Superior temporal gyrus (tissue), 1 donor: ENCODE results near the gene MYO5C.
"Not testable (repeated sequence)": the region's sequence is repeated elsewhere in the genome, so short reads cannot be mapped to it uniquely, and the experiment has no call there.

Experiments
- DNase-seq: peaks from one replicate; pipeline ENCODE4 v3.0.0-alpha.2; 2016; ENCODE audit errors: extremely low spot score

The MYO5C gene

GRCh38 chr15:52179278-52180195 lies 116.1 kb downstream of the MYO5C start:
- peak; percentile 74 for DNase-seq

GRCh38 chr15:52178765-52179164 lies 116.8 kb downstream of the MYO5C start:
- no peak for DNase-seq

DNA sequence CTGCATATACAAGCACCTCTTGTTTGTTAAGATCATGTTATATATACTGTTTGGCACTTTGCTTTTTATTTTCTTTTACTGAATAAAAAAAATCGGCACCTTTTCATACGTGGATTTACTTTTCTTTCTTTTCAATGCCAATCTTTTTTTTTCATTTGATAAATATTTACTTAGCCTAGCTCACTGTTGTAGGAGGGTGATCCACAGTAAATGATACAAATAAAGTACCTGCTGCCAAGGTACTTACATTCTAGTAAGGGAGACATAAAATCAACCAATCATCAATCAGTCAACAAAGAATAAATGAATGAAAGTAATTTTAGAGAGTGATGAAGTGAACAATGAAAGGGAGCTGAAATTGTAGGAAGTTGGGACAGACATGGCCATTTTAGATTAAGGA lies 122.7 kb downstream of the MYO5C start:
- DNase-seq = no peak

- no peak for DNase-seq
These were observed 123.8 kb downstream of the MYO5C start for GRCh38 chr15:52171807-52172206.

- DNase-seq = no peak
These were observed 124.2 kb downstream of the MYO5C start for GRCh38 chr15:52171386-52171785.

- not testable (repeated sequence) for DNase-seq
These were observed 125.4 kb downstream of the MYO5C start for GRCh38 chr15:52170199-52170598.

DNA sequence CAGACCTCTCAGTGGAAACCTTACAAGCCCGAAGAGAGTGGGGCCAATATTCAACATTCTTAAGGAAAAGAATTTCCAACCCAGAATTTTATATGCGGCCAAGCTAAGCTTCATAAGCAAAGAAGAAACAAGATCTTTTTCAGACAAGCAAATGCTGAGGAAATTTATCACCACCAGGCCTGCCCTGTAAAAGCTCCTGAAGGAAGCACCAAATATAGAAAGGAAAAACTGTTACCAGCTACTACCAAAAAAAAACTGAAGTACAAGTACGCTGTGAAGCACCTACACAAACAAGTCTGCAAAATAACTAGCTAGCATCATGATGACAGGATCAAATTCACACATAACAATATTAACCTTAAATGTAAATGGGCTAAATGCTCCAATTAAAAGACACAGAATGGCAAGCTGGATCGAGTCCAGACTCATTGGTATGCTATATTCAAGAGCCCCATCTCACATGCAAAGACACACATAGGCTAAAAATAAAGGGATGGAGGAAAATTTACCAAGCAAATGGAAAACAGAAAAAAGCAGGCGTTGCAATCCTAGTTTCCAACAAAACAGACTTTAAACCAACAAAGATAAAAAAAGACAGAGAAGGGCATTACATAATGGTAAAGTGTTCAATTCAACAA lies 130.0 kb downstream of the MYO5C start:
- DNase-seq = not testable (repeated sequence)

- no peak for DNase-seq
These were observed 130.9 kb downstream of the MYO5C start for GRCh38 chr15:52164631-52165265.

DNA sequence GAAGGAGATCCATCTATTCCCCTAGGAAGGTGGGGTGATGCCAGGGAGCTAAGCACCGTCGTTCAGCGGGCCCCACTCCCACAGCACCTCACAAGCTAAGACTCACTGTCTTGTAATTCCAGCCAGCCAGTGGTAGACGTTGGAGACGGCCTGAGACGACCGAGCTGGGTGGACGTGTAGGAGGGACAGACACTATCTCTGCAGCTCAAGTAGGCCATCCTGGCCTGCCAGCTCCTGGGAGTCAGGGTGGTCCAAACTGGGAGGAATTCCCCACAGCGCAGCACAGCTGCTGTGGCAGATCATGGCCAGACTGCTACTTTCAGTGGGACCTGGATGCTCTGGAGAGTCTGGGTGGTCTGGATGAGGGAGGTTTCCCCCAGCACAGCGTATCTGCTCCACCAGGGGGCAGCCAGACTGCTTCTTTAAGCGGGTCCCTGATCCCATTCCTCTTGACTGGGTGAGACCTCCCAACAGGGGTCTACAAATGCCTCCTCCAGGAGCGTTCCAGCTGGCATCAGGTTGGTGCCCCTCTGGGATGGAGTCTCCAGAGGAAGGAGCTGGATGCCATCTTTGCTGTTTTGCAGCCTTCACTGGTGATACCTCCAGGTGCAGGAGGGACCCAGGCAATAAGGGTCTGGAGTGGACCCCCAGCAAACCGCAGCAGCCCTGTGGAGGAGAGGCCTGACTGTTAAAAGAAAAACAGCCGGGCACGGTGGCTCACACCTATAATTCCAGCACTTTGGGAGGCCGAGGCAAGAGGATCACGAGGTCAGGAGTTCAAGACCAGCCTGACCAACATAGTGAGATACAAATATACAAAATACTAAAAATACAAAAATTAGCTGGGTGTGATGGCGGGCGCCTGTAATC lies 132.0 kb downstream of the MYO5C start:
- no peak for DNase-seq

DNA sequence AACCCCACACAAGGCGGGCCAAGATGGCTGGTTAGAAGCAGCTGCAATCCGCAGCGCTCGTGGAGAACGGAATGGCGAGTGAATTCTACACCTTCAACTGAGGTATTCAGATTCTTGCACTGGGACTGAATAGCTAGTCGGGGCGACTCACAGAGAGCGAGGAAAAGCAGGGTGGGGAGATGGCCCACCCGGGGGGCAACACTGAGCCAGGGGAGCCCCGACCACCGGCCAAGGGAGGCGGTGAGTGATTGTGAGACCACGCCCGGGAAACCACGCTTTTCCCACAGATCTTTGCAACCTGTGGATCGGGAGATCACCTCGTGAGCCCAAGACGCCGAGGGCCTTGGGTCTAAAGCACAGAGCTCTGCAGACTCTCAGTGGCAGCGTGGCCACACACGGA lies 132.7 kb downstream of the MYO5C start:
- no peak for DNase-seq

DNA sequence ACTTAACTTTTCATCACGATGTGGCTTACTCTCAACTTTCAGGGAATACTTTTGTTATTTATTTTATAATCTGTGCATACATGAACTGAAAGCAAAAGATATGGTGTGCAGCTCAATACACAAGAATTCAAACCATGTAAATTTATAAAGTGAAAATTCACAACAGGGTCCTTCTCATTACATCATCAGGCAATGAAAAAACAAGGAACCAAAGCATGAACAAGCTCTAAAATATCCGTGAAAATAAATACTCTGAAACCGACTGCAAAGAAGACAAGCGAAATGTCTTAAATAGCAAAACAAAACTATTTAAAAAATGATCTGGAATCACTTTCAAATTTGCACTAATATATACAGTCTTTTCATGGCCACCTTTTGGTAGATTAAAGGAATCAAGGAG lies 133.3 kb downstream of the MYO5C start:
- DNase-seq = no peak

- DNase-seq = no peak
These were observed 134.1 kb downstream of the MYO5C start for GRCh38 chr15:52161406-52161966.

GRCh38 chr15:52159645-52160044 lies 136.0 kb downstream of the MYO5C start:
- no peak for DNase-seq

- DNase-seq = no peak
These were observed 137.4 kb downstream of the MYO5C start for GRCh38 chr15:52158084-52158765.

DNA sequence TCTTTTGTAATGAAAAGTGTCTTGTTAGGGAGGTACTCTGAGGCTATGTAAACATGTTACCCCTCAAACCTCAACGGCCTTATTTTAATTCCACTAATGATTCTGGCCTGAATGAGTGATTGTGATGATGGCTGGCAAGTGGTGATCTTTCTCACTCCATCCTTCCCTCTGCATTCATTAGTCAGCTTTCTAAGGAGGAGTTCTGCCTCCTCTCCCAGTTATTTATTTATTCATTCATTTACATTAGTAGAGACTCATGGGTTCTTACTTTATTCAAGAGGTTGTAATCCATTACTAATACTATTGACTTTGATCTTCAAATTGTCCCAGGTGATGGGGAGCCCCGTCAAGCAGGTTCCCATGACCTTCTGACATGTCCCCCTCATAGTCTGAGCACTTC lies 139.7 kb downstream of the MYO5C start:
- no peak for DNase-seq

GRCh38 chr15:52154896-52155865 lies 140.4 kb downstream of the MYO5C start:
- DNase-seq = no peak

DNA sequence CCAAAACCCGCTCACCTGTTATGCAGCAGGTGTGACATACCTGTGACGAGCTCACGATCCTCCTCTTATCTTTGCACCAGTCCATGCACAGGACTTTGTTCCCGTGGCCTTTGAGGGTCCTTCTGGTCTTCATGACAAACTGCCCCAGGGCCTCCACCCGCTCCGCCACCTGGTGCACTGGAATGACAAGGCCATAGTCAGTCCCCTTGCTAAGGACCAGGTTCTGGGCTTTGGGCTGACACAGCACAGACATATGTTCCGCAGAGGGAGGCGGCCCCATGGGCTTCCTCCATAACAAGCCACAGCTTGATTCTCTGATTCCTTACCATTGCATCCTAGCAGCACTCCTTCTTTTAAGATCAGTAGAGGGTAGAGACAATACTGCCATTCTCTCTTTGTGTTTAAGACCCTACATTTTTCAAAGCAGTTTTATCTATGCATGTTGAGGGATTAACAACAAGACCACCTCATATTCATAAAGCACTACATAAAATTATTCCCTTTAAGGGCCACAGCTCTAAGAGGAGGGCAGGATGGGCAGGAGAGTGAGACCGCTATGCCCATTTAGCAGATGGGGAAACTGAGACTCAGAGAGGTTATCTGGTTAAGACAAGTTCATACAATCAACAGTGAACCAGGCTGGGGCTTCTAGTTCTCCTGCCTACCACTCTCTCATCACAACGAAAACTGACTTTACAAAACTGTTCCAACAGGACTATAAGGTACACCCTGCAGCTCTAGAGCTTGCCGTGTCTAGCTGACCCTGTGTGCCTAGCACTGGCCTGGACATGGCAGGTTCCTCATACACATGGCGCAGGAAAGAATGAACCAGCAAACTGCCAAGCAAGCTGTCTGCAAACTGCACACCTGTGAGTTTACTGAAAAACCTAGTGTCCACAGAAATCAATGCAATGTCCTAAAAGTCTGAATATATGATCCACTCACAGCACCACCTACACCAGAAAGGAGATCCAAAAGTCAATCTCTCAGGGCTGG lies 141.4 kb downstream of the MYO5C start:
- DNase-seq = no peak

GRCh38 chr15:52151353-52151752 lies 144.3 kb downstream of the MYO5C start:
- DNase-seq = no peak
